Measurements from ENCODE around the gene RNF7. TPM values are rescaled to one million over a fixed set of nuclear protein-coding genes. Genes with fewer than 3 reads are reported as not detected.
A peak's percentile ranks its signal among the peaks of the same experiment; 100 is the strongest.

Gene RNF7
- total and polyA plus RNA-seq, 9 of the 15 experiments (the other 6 are each of a cell fraction or from before 2014, with no cell fraction given): 38.8 to 133 (median 80.5) TPM

- 0 out of 2 replicates have a peak, but pooled peaks have one; percentile 21 for TF ChIP-seq REST (IDR thresholded peaks at IDR 0.05; ENCODE audit: borderline replicate concordance)
- no peak for TF ChIP-seq REST (CRISPR knock-in tag; IDR thresholded peaks at IDR 0.05; ENCODE audit: low read depth)
- TF ChIP-seq ZNF75A (CRISPR knock-in tag; IDR thresholded peaks at IDR 0.05): no peak
- no peak for TF ChIP-seq NFIX (CRISPR knock-in tag; IDR thresholded peaks at IDR 0.05; ENCODE audit: low read depth)
- no peak for TF ChIP-seq ZNF324 (CRISPR knock-in tag; IDR thresholded peaks at IDR 0.05)
- TF ChIP-seq TCF3 (CRISPR knock-in tag; IDR thresholded peaks at IDR 0.05): no peak
- no peak for TF ChIP-seq NCOA1 (IDR thresholded peaks at IDR 0.05; ENCODE audit: low read depth)
- no peak for TF ChIP-seq ZBTB49 (CRISPR knock-in tag; IDR thresholded peaks at IDR 0.05; ENCODE audit: borderline replicate concordance)
- no peak for TF ChIP-seq CEBPZ (IDR thresholded peaks at IDR 0.05; ENCODE audit: borderline replicate concordance, low read depth, low read length)
- TF ChIP-seq FOXK2 (conservative IDR thresholded peaks at IDR 0.05 in 1 of 2, IDR thresholded peaks at IDR 0.05 in 1 of 2; ENCODE audit: low read depth in 2 of 2): no peak
- TF ChIP-seq NFE2 (IDR thresholded peaks at IDR 0.05; ENCODE audit: low read depth): no peak
- TF ChIP-seq CHAMP1 (IDR thresholded peaks at IDR 0.05): peak; percentile 79
Observed at GRCh38 chr3:141789281-141789680, 51.2 kb downstream of the RNF7 start (continued).

All from K562 (cell line).